ENCODE measurements around the gene ANXA4. TPM values are rescaled to one million over a fixed set of nuclear protein-coding genes. Genes with fewer than 3 reads are reported as not detected.
"Not testable (repeated sequence)": the region's sequence is repeated elsewhere in the genome, so short reads cannot be mapped to it uniquely, and the experiment has no call there.

Gene ANXA4
- total RNA-seq, 1 donor from 2014 or later, result 69.9 TPM

GRCh38 chr2:69718338-69718965 lies 23.5 kb upstream of the ANXA4 start:
- intact Hi-C loops (cut with micrococcal nuclease), result no loop called here

DNA sequence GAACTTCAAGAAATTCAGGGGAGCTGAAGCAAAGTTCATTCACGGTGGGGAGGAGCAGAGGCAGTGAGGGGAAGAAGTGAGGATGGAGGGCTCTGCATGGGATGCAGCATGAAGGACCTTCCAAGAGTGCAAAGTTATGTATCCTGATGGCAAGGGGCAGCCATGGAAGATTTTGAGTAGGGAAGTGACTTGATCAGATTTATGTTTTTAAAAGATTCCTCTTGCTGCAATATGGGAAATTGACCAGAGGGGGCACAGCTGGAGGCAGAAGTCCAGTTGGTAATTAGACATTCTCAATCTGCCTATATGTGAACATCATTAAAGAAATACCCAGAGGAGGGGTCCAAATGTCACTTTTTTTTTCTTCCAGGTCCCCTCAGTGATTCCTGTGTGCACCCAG lies 21.5 kb upstream of the ANXA4 start:
- intact Hi-C loops (cut with micrococcal nuclease), result no loop called here

GRCh38 chr2:69721022-69721421 lies 20.9 kb upstream of the ANXA4 start:
- intact Hi-C loops (cut with micrococcal nuclease), result no loop called here

DNA sequence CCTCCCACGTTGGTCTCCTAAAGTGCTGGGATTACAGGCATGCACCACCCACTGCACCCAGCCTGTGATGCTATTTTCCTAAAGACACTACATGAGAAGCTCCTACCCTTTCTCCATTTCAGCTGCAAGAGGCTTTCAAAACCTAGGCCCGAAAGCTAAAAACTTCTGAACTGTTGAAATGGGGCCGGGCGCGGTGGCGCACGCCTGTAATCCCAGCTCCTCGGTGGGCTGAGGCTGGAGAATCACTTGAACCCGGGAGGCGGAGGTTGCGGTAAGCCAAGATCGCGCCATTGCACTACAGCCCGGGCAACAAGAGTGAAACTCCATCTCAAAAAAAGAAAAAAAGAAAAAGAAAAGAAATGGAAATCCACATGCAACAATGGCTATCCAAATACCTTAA lies 18.1 kb upstream of the ANXA4 start:
- intact Hi-C loops (cut with micrococcal nuclease), result loop anchor here (1.0 to 2.0 kb wide), 8 partner anchors 18 to 579 kb away; partner anchors contain the start of genes FAM136A and SNRNP27

DNA sequence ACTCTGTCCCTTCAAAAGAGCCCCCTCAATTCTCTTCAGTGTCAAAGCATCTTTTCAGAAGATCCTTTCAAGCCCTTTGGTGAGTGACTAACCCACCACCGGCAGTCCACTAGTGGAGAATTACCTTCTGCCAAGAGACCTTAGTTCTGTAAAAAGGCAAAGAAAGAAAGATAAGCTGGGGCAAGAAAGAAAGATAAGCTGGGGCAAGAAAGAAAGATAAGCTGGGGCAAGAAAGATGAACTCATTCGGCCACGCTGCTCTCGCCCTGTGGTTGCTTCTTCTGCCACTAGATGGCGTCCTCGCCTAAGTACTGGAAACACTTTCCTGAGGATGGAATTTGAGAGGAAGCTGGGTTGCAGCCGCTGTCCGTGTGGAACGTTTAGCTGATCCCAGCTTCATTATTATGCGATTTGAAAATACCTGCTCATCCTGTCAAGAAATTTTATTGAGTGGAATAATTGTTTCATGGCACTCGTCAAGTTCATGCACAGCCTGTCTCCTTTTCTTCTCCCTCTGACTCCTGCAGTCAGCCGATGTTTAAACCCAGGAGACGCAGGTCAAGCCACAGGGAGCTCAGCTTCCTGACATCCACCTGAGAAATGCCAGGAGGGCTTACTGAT lies 17.3 kb upstream of the ANXA4 start:
- intact Hi-C loops (cut with micrococcal nuclease), result loop anchor here (1.0 to 2.0 kb wide), 9 partner anchors 17 to 578 kb away; partner anchors contain the start of genes FAM136A and SNRNP27

GRCh38 chr2:69725706-69726360 lies 16.1 kb upstream of the ANXA4 start:
- intact Hi-C loops (cut with micrococcal nuclease), result loop anchor here (1.0 to 2.0 kb wide), 3 partner anchors 167 to 417 kb away; partner anchors contain the start of gene SNRNP27

DNA sequence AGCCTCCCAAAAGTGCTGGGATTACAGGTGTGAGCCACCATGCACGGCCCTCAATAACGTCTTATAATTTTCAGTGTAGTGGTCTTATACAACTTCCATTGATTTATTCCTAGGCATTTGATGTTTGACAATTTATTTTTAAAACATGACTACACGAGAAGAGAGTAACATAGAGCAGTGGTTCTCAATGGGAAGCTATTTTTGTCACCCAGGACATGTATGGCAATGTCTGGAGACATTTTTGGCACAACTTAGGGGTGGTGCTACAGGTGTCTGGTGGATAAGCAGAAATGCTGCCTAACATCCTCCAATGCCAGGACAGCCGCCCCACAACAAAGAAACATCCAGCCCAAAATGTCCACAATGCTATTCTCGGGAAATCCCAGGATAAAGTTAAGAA lies 12.7 kb upstream of the ANXA4 start:
- intact Hi-C loops (cut with micrococcal nuclease), result no loop called here

GRCh38 chr2:69729781-69730180 lies 12.2 kb upstream of the ANXA4 start:
- intact Hi-C loops (cut with micrococcal nuclease), result no loop called here

DNA sequence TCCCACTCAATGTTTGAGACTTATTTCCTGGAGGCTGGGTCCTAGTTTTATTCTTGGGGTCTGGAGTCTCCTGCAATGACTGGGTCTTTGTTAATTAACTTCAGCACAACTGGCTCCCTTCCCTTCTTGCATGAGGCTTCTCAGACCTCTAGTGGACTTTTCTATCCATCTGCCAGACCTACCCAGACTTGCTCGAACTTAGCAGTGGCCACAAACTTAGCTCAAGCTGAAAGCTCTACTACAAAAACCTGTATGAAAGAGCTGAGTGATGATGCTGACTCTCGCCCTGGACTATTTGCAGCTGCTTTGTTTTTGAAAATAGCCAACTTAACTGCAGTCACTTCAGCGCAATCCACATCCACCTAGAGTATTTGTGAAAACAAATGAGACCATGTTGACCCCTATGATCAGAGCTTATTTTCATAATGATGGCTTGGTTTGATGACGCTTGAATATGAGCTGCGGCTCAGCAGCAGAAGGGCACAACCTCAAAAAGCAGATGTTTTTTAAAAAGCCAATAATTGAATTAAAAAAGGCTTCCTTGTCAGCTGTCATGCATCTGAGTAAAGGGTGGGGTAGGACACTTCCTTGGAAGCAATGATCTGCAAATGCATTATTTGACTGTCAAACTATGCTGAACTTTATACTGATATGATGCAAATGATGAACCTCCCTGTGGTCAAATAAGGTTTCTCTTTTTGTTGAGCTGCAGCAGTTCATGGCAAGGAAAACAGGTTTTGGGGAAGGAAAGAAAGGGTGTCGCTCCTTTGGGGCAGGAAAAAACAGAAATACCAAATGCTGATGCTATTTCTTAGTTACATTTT lies 10.6 kb upstream of the ANXA4 start:
- intact Hi-C loops (cut with micrococcal nuclease), result no loop called here

GRCh38 chr2:69733342-69734034 lies 8.4 kb upstream of the ANXA4 start:
- intact Hi-C loops (cut with micrococcal nuclease), result no loop called here

DNA sequence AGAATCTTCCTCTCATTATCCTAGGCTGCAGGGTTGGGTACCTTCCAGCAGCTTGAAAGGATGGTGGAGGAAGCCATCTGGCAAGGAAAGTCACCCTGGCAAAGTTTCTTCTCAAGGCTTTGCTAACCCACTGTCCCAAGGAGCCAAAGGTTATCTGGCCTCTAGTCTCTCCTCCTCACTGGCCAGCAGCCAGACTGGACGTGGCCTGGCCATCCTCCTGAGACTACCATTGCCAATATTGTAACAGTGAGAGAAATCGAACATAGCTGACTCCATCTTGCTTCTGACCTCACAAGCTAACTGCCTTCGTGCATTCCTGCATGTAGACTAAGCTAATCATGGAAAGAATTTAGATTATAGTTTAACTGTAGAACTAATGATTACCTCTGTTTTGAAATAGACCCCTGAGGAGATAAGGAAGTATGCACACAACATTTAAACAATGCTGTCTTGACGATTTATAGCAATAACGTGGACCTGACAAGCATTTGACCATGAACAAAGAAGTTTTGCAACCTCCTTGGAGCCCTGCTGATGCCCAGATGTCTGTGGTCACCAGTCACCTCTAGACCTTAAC lies 7.8 kb upstream of the ANXA4 start:
- intact Hi-C loops (cut with micrococcal nuclease), result no loop called here

- intact Hi-C loops (cut with micrococcal nuclease), result no loop called here
Observed at GRCh38 chr2:69734854-69735544, 6.9 kb upstream of the ANXA4 start.

GRCh38 chr2:69735686-69736085 lies 6.2 kb upstream of the ANXA4 start:
- intact Hi-C loops (cut with micrococcal nuclease), result no loop called here

- intact Hi-C loops (cut with micrococcal nuclease), result not testable (repeated sequence)
Observed at GRCh38 chr2:69738149-69738548, 3.8 kb upstream of the ANXA4 start.

GRCh38 chr2:69740502-69740951 lies 1.4 kb upstream of the ANXA4 start:
- intact Hi-C loops (cut with micrococcal nuclease), result loop anchor here (5.0 to 10.0 kb wide), 4 partner anchors 152 to 562 kb away; partner anchors contain the start of genes FAM136A, SNRNP27 and TIA1

- intact Hi-C loops (cut with micrococcal nuclease), result loop anchor here (1.0 to 10.0 kb wide), 5 partner anchors 17 to 561 kb away; partner anchors contain the start of genes FAM136A, SNRNP27 and TIA1
Observed at GRCh38 chr2:69741229-69741574, 732 bp upstream of the ANXA4 start.

DNA sequence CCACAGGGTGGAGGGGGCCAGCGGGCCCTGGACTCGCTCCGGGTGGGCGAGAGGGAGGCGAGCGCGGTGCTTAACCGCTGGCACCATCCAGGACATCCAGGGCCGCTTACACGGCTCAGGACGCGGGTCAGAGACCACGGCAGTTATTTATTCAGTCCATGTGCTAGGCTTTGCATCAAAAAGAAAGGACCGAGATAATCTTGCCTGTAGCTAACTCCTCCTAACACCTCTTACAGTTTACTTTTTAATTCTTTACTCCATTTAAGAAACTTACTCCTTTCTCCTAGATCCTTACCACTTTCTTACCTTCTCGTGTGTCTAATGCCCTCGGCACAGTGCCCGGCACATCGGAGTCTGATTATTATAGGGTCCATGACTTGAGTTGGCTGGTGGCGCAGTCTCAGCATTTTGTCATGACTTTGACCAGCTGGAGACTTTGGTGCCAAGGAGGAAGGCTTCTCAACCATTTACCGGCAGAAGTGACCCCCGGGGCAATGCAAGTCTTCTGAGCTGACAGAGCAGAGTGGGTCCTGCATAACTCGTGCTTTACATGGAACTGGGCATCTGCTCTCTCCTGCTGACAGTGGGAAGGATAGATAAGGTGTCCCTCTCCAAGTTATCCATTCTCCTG lies 503 bp downstream of the ANXA4 start:
- intact Hi-C loops (cut with micrococcal nuclease), result loop anchor here (1.0 to 10.0 kb wide), 8 partner anchors 14 to 560 kb away; partner anchors contain the start of genes FAM136A, SNRNP27 and TIA1

- intact Hi-C loops (cut with micrococcal nuclease), result loop anchor here (5.0 to 10.0 kb wide), 4 partner anchors 148 to 558 kb away; partner anchors contain the start of genes FAM136A, SNRNP27 and TIA1
Observed at GRCh38 chr2:69743847-69744264, 1.9 kb downstream of the ANXA4 start.

DNA sequence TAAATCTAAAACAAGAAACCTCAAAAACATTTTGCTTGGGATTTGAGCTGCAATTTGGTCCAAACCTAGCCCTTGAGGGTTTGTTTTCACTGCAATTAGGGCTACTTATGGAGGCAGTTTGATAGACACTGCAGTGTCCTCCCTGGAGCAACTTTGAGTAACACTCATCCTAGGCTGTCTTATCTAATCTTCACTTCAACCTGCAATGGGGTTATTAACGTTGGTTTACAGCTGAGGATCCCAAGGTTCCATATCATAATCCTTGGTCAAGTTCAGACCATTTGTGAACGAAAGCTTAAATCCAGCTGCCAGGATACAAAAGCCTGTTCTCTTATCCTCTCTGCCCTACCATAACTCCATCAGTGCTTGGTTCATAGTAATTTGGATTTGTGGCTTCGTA lies 2.5 kb downstream of the ANXA4 start:
- intact Hi-C loops (cut with micrococcal nuclease), result loop anchor here (5.0 to 10.0 kb wide), 4 partner anchors 148 to 558 kb away; partner anchors contain the start of genes FAM136A, SNRNP27 and TIA1
